ENCODE data around the gene TUSC2.

Gene TUSC2

GRCh38 chr3:50369012-50369670 is 41.1 kb upstream of the TUSC2 start:
- Histone ChIP-seq H3K4me2 (ENCODE audit: low read length) (no peak overlapping the region), H3K79me2 (ENCODE audit: control insufficient read depth, insufficient read depth, low read length, poor library complexity) (peaks cover 1% of the 10 kb centered on the region), H4K91ac (ENCODE audit: low read depth, low read length) (no peak overlapping the region), H2AK5ac (ENCODE audit: low read length) (no peak overlapping the region), H2BK12ac (ENCODE audit: low read length) (no peak overlapping the region), H4K8ac (ENCODE audit: low read depth, low read length) (no peak overlapping the region), H3K27me3 (ENCODE audit: insufficient read depth, low read length) (no peaks in the 10 kb centered on the region), H3K4me3 (ENCODE audit: low read depth, low read length) (no peak overlapping the region), H2AFZ (ENCODE audit: insufficient read depth, low read length, poor library complexity) (no peak overlapping the region), H3K9ac (ENCODE audit: low read length) (no peak overlapping the region), H3K27ac (ENCODE audit: low read depth, low read length) (no peak overlapping the region), H4K12ac (ENCODE audit: low read depth, low read length) (no peak overlapping the region), H3K4me1 (ENCODE audit: control insufficient read depth in 1 of 2, insufficient read depth in 2 of 2, low read length in 2 of 2) (peaks cover 10 to 12% of the 10 kb centered on the region in 2 experiments), H3K4ac (ENCODE audit: low read depth, low read length) (no peak overlapping the region), H2BK5ac (ENCODE audit: low read depth, low read length, poor library complexity) (no peak overlapping the region), H3K9me3 (ENCODE audit: insufficient read depth, low read depth, low read length) (no peaks in the 10 kb centered on the region), H3K79me1 (ENCODE audit: low read length) (peaks cover 2% of the 10 kb centered on the region), H3K23ac (ENCODE audit: low read length) (no peak overlapping the region), H2BK120ac (ENCODE audit: insufficient read depth, low read length, poor library complexity) (no peak overlapping the region), H3K14ac (ENCODE audit: low read length) (no peak overlapping the region), H3K18ac (ENCODE audit: low read length) (no peak overlapping the region), H3K36me3 (ENCODE audit: control insufficient read depth in 1 of 2, insufficient read depth in 2 of 2, low read length in 2 of 2) (no peaks in the 10 kb centered on the region)
- WGBS (ENCODE audit: extremely low coverage, insufficient coverage, insufficient read length), result no CpG with 5 or more reads among the region's 9 CpGs
- DNase-seq, result no peak

DNA sequence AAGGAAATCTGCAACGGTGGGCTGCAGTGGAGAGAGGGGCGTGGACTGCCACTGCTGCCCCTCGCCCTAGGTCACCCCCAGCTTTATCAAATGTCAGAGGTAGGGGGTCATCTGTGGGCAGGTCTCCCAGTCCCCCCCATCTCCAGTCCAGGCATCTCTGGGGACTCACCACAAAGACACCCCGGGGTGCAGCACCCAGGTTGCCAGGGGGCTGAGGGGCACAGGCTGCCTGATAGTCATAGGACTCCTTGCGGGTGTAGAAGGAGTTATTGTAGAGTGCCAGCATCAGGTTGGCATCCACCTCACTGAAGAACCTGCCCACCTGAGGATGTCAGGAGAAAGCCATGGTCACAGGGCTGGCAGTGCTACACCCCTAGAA is 37.8 kb upstream of the TUSC2 start:
- no peak for DNase-seq
- peak overlapping the region; percentile 88 for H2AFZ ChIP-seq (ENCODE audit: insufficient read depth, low read length, poor library complexity)

DNA sequence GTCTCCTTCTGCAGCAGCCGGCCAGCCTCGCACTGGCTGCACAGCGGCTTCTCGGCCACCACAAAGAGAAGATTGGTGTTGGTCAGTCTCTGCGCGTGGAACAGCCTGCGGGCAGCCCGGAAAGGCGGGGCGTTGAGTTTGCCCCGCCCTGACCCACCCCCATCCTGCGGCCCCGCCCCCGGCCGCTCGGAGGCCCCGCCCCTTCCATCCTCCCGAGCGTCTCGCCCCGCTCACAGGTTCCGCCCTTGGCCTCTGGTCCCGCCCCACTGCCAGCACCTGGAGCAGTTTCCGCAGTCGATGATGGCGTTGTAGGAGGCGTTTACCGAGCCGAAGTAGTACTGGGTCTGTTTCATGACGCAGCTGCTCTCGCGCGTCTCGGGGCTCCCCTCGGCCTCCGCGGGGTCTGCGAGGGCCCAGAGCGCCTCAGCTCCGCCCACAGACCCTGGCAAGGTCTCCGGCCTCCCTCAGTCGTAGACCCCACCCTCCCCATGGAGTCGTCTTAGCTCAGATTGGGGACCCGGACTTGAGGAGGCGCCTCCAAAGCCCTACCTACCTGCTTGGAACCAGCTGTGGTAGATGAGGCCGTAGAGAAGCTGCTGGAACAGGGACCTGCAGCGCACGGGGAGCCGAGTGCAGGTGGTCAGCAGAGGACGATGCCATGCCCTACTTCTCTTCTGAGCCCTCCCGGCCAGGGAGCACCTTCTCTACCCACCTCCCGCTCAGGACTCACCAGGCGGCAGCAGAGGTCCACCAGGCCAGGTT is 37.2 kb upstream of the TUSC2 start:
- no peak overlapping the region for H3K23ac ChIP-seq (ENCODE audit: low read length)
- H3K27ac ChIP-seq (ENCODE audit: low read depth, low read length), result no peak overlapping the region
- H3K9ac ChIP-seq (ENCODE audit: low read length), result peak overlapping the region; percentile 47
- no peaks in the 10 kb centered on the region for H3K36me3 ChIP-seq (ENCODE audit: control insufficient read depth in 1 of 2, insufficient read depth in 2 of 2, low read length in 2 of 2)
- peak; percentile 86 to 92 for DNase-seq
- no peak overlapping the region for H2AK5ac ChIP-seq (ENCODE audit: low read length)
- H3K4me1 ChIP-seq (ENCODE audit: control insufficient read depth in 1 of 2, insufficient read depth in 2 of 2, low read length in 2 of 2), result peaks cover 10 to 13% of the 10 kb centered on the region in 2 experiments
- H2AFZ ChIP-seq (ENCODE audit: insufficient read depth, low read length, poor library complexity), result peak overlapping the region; percentile 88
- H3K27me3 ChIP-seq (ENCODE audit: insufficient read depth, low read length), result no peaks in the 10 kb centered on the region
- H3K4ac ChIP-seq (ENCODE audit: low read depth, low read length), result no peak overlapping the region
- peak overlapping the region; percentile 39 for H4K8ac ChIP-seq (ENCODE audit: low read depth, low read length)
- peaks cover 1% of the 10 kb centered on the region for H3K79me2 ChIP-seq (ENCODE audit: control insufficient read depth, insufficient read depth, low read length, poor library complexity)
- peak overlapping the region; percentile 31 for H3K18ac ChIP-seq (ENCODE audit: low read length)
- no CpG with 5 or more reads among the region's 53 CpGs for WGBS (ENCODE audit: extremely low coverage, insufficient coverage, insufficient read length)
- peak overlapping the region; percentile 21 for H2BK120ac ChIP-seq (ENCODE audit: insufficient read depth, low read length, poor library complexity)
- H4K12ac ChIP-seq (ENCODE audit: low read depth, low read length), result no peak overlapping the region
- H3K14ac ChIP-seq (ENCODE audit: low read length), result peak overlapping the region; percentile 47
- H3K9me3 ChIP-seq (ENCODE audit: insufficient read depth, low read depth, low read length), result no peaks in the 10 kb centered on the region
- peak overlapping the region; percentile 65 for H3K4me3 ChIP-seq (ENCODE audit: low read depth, low read length)
- H4K91ac ChIP-seq (ENCODE audit: low read depth, low read length), result peak overlapping the region; percentile 15
- no peak overlapping the region for H2BK12ac ChIP-seq (ENCODE audit: low read length)
- H3K4me2 ChIP-seq (ENCODE audit: low read length), result peak overlapping the region; percentile 88
- peaks cover 2% of the 10 kb centered on the region for H3K79me1 ChIP-seq (ENCODE audit: low read length)
- H2BK5ac ChIP-seq (ENCODE audit: low read depth, low read length, poor library complexity), result no peak overlapping the region

More for the DNA sequence above, 37.8 kb upstream of the TUSC2 start:
- peaks cover 1% of the 10 kb centered on the region for H3K79me2 ChIP-seq (ENCODE audit: control insufficient read depth, insufficient read depth, low read length, poor library complexity)
- H2AK5ac ChIP-seq (ENCODE audit: low read length), result no peak overlapping the region
- peaks cover 2% of the 10 kb centered on the region for H3K79me1 ChIP-seq (ENCODE audit: low read length)
- H3K18ac ChIP-seq (ENCODE audit: low read length), result peak overlapping the region; percentile 31
- peak overlapping the region; percentile 88 for H3K4me2 ChIP-seq (ENCODE audit: low read length)
- no peak overlapping the region for H2BK120ac ChIP-seq (ENCODE audit: insufficient read depth, low read length, poor library complexity)
- H3K23ac ChIP-seq (ENCODE audit: low read length), result no peak overlapping the region
- H3K36me3 ChIP-seq (ENCODE audit: control insufficient read depth in 1 of 2, insufficient read depth in 2 of 2, low read length in 2 of 2), result no peaks in the 10 kb centered on the region
- H3K27me3 ChIP-seq (ENCODE audit: insufficient read depth, low read length), result no peaks in the 10 kb centered on the region
- H3K14ac ChIP-seq (ENCODE audit: low read length), result no peak overlapping the region
- H3K4me1 ChIP-seq (ENCODE audit: control insufficient read depth in 1 of 2, insufficient read depth in 2 of 2, low read length in 2 of 2), result peaks cover 10 to 13% of the 10 kb centered on the region in 2 experiments
- H3K4me3 ChIP-seq (ENCODE audit: low read depth, low read length), result no peak overlapping the region
- no CpG with 5 or more reads among the region's 5 CpGs for WGBS (ENCODE audit: extremely low coverage, insufficient coverage, insufficient read length)
- no peak overlapping the region for H3K4ac ChIP-seq (ENCODE audit: low read depth, low read length)
- peak overlapping the region; percentile 39 for H4K8ac ChIP-seq (ENCODE audit: low read depth, low read length)
- no peak overlapping the region for H3K27ac ChIP-seq (ENCODE audit: low read depth, low read length)
- H3K9me3 ChIP-seq (ENCODE audit: insufficient read depth, low read depth, low read length), result no peaks in the 10 kb centered on the region
- no peak overlapping the region for H4K12ac ChIP-seq (ENCODE audit: low read depth, low read length)
- H2BK12ac ChIP-seq (ENCODE audit: low read length), result no peak overlapping the region
- no peak overlapping the region for H2BK5ac ChIP-seq (ENCODE audit: low read depth, low read length, poor library complexity)
- H3K9ac ChIP-seq (ENCODE audit: low read length), result no peak overlapping the region
- no peak overlapping the region for H4K91ac ChIP-seq (ENCODE audit: low read depth, low read length)

DNA sequence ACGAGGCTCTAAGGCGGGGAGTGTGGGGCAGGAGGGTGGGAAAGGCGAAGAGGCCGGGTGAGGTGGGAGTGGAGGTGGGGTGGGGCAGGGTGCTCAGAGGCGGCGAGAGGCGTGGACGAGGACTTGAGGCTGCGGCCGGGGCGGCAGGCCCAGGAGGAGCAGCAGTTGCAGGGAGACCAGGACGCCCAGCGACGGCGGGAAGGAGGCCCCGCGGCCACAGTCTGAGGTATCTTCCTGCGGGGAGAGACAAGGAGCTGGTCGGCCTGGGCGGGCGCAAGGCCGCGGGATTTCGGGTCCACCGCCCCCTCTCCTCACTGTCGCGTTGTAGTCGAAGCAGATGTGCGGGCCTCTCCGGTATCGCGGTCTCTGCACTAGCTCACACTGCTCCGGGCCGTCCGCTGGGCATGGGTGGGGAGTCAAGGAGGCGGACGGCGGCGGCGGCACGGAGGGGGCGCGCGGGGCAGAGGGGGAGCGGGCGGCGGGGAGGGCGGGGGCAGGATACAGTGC is 36.6 kb upstream of the TUSC2 start:
- Histone ChIP-seq H2BK12ac (ENCODE audit: low read length) (no peak overlapping the region), H2BK120ac (ENCODE audit: insufficient read depth, low read length, poor library complexity) (no peak overlapping the region), H3K27me3 (ENCODE audit: insufficient read depth, low read length) (no peaks in the 10 kb centered on the region), H3K79me1 (ENCODE audit: low read length) (peaks cover 2% of the 10 kb centered on the region), H3K79me2 (ENCODE audit: control insufficient read depth, insufficient read depth, low read length, poor library complexity) (peaks cover 1% of the 10 kb centered on the region), H3K18ac (ENCODE audit: low read length) (no peak overlapping the region), H3K4me1 (ENCODE audit: control insufficient read depth in 1 of 2, insufficient read depth in 2 of 2, low read length in 2 of 2) (peaks cover 10 to 13% of the 10 kb centered on the region in 2 experiments), H3K4me3 (ENCODE audit: low read depth, low read length) (peak overlapping the region; percentile 65), H3K4me2 (ENCODE audit: low read length) (peak overlapping the region; percentile 88), H3K4ac (ENCODE audit: low read depth, low read length) (no peak overlapping the region), H4K8ac (ENCODE audit: low read depth, low read length) (peak overlapping the region; percentile 71), H3K9me3 (ENCODE audit: insufficient read depth, low read depth, low read length) (no peaks in the 10 kb centered on the region), H2BK5ac (ENCODE audit: low read depth, low read length, poor library complexity) (no peak overlapping the region), H3K27ac (ENCODE audit: low read depth, low read length) (no peak overlapping the region), H3K9ac (ENCODE audit: low read length) (no peak overlapping the region), H3K36me3 (ENCODE audit: control insufficient read depth in 1 of 2, insufficient read depth in 2 of 2, low read length in 2 of 2) (no peaks in the 10 kb centered on the region), H4K91ac (ENCODE audit: low read depth, low read length) (peak overlapping the region; percentile 3), H3K23ac (ENCODE audit: low read length) (no peak overlapping the region), H2AK5ac (ENCODE audit: low read length) (no peak overlapping the region), H2AFZ (ENCODE audit: insufficient read depth, low read length, poor library complexity) (peak overlapping the region; percentile 62), H3K14ac (ENCODE audit: low read length) (no peak overlapping the region), H4K12ac (ENCODE audit: low read depth, low read length) (peak overlapping the region; percentile 6)
- no CpG with 5 or more reads among the region's 48 CpGs for WGBS (ENCODE audit: extremely low coverage, insufficient coverage, insufficient read length)
- peak in 1 of 2 donors; percentile 29 for DNase-seq
